NCI-H146 treated with DMSO at 0.1 percent for 48 hours (cell line): ENCODE measurements around the gene GRK2.
A peak's percentile ranks its signal among the peaks of the same experiment; 100 is the strongest.

Source experiments
- DNase-seq: peaks from one replicate; lab custom pipeline; 2025; ENCODE audit not compliant: unreplicated experiment; lab: John Stamatoyannopoulos, UW

GRK2 gene

GRCh38 chr11:67280788-67281551, 14.7 kb downstream of the GRK2 start:
- no peak for DNase-seq

GRCh38 chr11:67281552-67282150, 15.4 kb downstream of the GRK2 start:
- no peak for DNase-seq

- no peak for DNase-seq
Observed at GRCh38 chr11:67282155-67282875, 16.0 kb downstream of the GRK2 start.

GRCh38 chr11:67282876-67283371, 16.7 kb downstream of the GRK2 start:
- DNase-seq: no peak

GRCh38 chr11:67283481-67283963, 17.2 kb downstream of the GRK2 start:
- no peak for DNase-seq

GRCh38 chr11:67284811-67285540, 18.7 kb downstream of the GRK2 start:
- no peak for DNase-seq

GRCh38 chr11:67285541-67286498, 19.5 kb downstream of the GRK2 start:
- DNase-seq: no peak

GRCh38 chr11:67286621-67287333, 20.5 kb downstream of the GRK2 start:
- DNase-seq: no peak

GRCh38 chr11:67287355-67288197, 21.3 kb downstream of the GRK2 start:
- DNase-seq: no peak

- DNase-seq: no peak
Observed at GRCh38 chr11:67288198-67288451, 21.9 kb downstream of the GRK2 start.

- DNase-seq: peak; percentile 90
Observed at GRCh38 chr11:67288452-67289225, 22.4 kb downstream of the GRK2 start.

GRCh38 chr11:67289226-67289650, 23.0 kb downstream of the GRK2 start, which contains the start of gene ANKRD13D:
Gene ANKRD13D (plus strand): TSS chr11:67289303. CDS start chr11:67289461, 158 bp downstream.
- no peak for DNase-seq

GRCh38 chr11:67289651-67290479, 23.6 kb downstream of the GRK2 start:
- peak; percentile 54 for DNase-seq

- no peak for DNase-seq
Observed at GRCh38 chr11:67290801-67291200, 24.5 kb downstream of the GRK2 start.

- DNase-seq: no peak
Observed at GRCh38 chr11:67291481-67292381, 25.5 kb downstream of the GRK2 start.

GRCh38 chr11:67292671-67293070, 26.4 kb downstream of the GRK2 start:
- DNase-seq: no peak
